ENCODE measurements around the gene LRCH1.

The LRCH1 gene

DNA sequence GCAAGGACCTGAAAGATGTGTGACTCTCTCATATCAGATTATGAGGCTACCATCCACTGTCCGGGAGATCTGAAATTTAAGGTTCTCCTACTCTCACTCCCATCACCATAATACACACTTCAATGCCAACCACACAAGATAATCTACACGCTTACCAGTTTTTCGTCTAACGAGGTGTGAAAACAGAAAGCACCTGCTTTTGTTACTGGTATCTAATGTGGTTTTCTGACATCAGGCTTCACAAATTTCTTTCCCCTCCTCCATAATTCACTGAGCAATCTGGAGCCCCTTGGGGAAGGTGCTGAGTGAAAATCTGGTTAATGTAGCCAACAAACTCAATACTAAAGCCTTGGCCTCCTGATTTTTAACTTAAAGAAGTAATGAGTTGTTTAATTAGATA is 10.1 kb upstream of the LRCH1 start:
- Mint-ChIP-seq H3K27ac (ENCODE audit: low read depth) (no peak overlapping the region), H3K9me3 (no peaks in the 10 kb centered on the region), H3K36me3 (ENCODE audit: insufficient read depth) (no peaks in the 10 kb centered on the region), H3K4me1 (peaks cover 10% of the 10 kb centered on the region), H3K27me3 (no peaks in the 10 kb centered on the region), H3K4me3 (no peak overlapping the region)
- DNase-seq (ENCODE audit: low spot score in 2 of 2) (no peak), ATAC-seq (replicated peaks; ENCODE audit: extremely low read depth, poor library complexity, severe bottlenecking) (peak; percentile 75)

DNA sequence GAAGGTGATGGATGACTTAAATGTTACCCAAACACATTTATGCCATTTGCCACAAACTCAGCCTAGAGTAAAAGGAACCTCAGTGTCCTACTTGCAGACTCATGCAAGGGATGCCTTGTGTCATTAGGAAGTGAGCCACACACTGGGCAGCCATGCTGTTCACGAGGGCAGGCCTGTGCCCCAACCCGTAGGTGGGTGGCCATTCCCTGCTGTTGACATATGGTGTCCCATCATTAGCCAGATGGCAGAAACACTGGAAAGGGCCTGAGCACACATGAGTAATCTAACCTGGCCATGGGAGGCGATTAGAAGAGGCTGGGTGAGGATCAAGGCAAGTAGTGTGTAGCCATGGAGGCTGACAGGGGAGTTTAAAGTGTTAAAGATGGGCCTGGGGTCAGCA is 9.7 kb upstream of the LRCH1 start:
- DNase-seq (ENCODE audit: low spot score in 2 of 2) (no peak), ATAC-seq (replicated peaks; ENCODE audit: extremely low read depth, poor library complexity, severe bottlenecking) (no peak)
- H3K27ac Mint-ChIP-seq (ENCODE audit: low read depth) = no peak overlapping the region
- peaks cover 10% of the 10 kb centered on the region for H3K4me1 Mint-ChIP-seq
- H3K27me3 Mint-ChIP-seq = peaks cover 3% of the 10 kb centered on the region
- no peaks in the 10 kb centered on the region for H3K36me3 Mint-ChIP-seq (ENCODE audit: insufficient read depth)
- no peak overlapping the region for H3K4me3 Mint-ChIP-seq
- no peaks in the 10 kb centered on the region for H3K9me3 Mint-ChIP-seq

DNA sequence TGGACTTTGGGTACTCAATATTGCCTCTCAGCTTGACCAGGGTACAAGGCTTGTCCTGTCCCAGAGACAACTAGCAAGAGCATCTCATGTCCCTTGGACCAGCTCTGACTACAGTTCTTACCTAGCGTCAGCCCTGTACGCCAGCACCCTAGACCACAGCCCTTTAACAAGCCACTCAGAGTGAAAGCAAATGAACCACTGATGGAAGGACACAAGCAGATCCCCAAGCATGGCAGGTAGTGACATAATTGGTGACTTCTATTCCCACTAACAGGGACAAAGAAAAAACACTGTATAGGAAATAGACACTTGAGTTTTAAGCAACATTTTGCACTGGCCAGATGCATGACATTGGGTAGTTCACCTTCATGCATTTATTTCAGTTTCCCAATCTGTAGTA is 8.8 kb upstream of the LRCH1 start:
- DNase-seq (ENCODE audit: low spot score in 2 of 2) = no peak
- no peaks in the 10 kb centered on the region for H3K36me3 Mint-ChIP-seq (ENCODE audit: insufficient read depth)
- H3K27me3 Mint-ChIP-seq = peaks cover 12% of the 10 kb centered on the region
- peaks cover 10% of the 10 kb centered on the region for H3K4me1 Mint-ChIP-seq
- H3K9me3 Mint-ChIP-seq = no peaks in the 10 kb centered on the region
- no peak overlapping the region for H3K4me3 Mint-ChIP-seq
- no peak for ATAC-seq (replicated peaks; ENCODE audit: extremely low read depth, poor library complexity, severe bottlenecking)
- H3K27ac Mint-ChIP-seq (ENCODE audit: low read depth) = no peak overlapping the region

DNA sequence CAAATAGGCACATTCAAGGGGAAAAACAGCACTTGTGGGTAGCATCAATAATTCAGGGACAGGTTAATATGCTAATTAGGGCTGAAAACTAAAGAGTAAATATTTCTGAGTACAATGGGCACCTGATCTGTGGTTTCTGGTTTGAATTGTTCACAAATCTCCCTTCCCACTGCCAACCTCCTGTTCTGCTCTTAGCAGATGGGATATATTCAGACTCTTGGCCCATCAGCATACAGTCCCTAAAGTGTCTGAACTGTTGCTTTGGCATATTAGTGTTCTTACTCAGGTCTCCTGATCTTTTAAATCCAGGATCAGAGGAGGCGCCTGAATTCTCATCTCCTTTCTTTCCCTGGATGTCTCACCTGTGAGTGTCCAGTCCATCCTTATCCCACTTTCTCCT is 8.2 kb upstream of the LRCH1 start:
- H3K4me1 Mint-ChIP-seq = peaks cover 10% of the 10 kb centered on the region
- H3K36me3 Mint-ChIP-seq (ENCODE audit: insufficient read depth) = no peaks in the 10 kb centered on the region
- H3K27me3 Mint-ChIP-seq = peaks cover 13% of the 10 kb centered on the region
- H3K9me3 Mint-ChIP-seq = no peaks in the 10 kb centered on the region
- ATAC-seq (replicated peaks; ENCODE audit: extremely low read depth, poor library complexity, severe bottlenecking) = no peak
- H3K27ac Mint-ChIP-seq (ENCODE audit: low read depth) = no peak overlapping the region
- H3K4me3 Mint-ChIP-seq = no peak overlapping the region
- DNase-seq (ENCODE audit: low spot score in 2 of 2) = no peak

DNA sequence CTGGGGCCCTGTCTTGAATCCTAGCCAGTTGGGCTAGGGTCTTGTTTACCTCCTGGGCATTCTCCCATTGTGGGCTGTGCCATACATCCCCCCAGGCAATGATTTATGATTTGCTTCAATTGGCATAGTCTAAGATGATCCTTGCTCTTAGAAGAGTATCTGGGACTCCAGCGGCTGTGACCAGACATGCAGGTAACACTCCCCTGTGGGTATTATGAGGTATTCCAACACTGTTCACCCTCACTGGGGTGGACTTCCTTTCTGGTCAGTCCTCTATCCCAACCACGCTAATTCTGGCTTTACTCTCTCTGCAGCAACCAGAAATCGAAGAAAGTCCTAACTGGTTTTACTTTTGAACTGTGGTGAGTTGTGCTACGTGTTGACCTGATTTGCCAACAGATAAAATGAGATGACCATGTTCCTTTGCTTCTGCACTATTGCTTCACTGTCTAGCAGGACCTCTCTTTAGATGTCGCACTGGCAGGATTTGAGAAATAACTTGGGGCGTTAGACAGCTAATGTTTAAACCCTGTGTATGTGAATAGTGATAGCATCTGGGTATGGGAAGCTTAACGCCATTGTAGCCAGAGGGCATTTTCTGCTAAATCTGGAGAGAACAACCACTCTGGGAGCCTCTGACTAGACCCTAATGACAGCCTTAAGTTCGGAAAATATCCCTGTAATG is 6.7 kb upstream of the LRCH1 start:
- H3K9me3 Mint-ChIP-seq = no peaks in the 10 kb centered on the region
- peaks cover 10% of the 10 kb centered on the region for H3K4me1 Mint-ChIP-seq
- H3K4me3 Mint-ChIP-seq = no peak overlapping the region
- no peaks in the 10 kb centered on the region for H3K36me3 Mint-ChIP-seq (ENCODE audit: insufficient read depth)
- ATAC-seq (replicated peaks; ENCODE audit: extremely low read depth, poor library complexity, severe bottlenecking) (no peak), DNase-seq (ENCODE audit: low spot score in 2 of 2) (no peak)
- H3K27me3 Mint-ChIP-seq = peaks cover 13% of the 10 kb centered on the region
- H3K27ac Mint-ChIP-seq (ENCODE audit: low read depth) = no peak overlapping the region

DNA sequence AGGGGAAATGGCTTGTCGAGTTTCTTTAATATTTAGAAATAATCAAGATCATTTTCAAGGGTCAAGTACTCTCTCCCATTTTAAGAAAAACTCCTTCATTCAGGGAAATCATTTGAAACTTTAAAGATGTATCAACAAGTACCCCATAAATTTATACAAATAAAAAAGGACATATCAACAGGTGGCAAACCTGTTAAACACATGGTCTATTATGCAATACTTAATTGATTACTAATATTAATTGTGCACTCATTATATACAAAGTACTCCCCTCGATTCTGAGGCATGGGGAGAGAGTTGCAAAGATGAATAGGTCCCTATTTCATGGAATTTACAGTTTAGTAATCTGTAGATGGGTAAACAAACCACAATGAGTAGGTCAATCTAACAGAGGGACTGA is 2.1 kb upstream of the LRCH1 start:
- ATAC-seq (replicated peaks; ENCODE audit: extremely low read depth, poor library complexity, severe bottlenecking) (no peak), DNase-seq (ENCODE audit: low spot score in 2 of 2) (no peak)
- Mint-ChIP-seq H3K4me3 (no peak overlapping the region), H3K27ac (ENCODE audit: low read depth) (no peak overlapping the region), H3K9me3 (no peaks in the 10 kb centered on the region), H3K36me3 (ENCODE audit: insufficient read depth) (peaks cover 15% of the 10 kb centered on the region), H3K4me1 (peaks cover 29% of the 10 kb centered on the region), H3K27me3 (peaks cover 13% of the 10 kb centered on the region)

DNA sequence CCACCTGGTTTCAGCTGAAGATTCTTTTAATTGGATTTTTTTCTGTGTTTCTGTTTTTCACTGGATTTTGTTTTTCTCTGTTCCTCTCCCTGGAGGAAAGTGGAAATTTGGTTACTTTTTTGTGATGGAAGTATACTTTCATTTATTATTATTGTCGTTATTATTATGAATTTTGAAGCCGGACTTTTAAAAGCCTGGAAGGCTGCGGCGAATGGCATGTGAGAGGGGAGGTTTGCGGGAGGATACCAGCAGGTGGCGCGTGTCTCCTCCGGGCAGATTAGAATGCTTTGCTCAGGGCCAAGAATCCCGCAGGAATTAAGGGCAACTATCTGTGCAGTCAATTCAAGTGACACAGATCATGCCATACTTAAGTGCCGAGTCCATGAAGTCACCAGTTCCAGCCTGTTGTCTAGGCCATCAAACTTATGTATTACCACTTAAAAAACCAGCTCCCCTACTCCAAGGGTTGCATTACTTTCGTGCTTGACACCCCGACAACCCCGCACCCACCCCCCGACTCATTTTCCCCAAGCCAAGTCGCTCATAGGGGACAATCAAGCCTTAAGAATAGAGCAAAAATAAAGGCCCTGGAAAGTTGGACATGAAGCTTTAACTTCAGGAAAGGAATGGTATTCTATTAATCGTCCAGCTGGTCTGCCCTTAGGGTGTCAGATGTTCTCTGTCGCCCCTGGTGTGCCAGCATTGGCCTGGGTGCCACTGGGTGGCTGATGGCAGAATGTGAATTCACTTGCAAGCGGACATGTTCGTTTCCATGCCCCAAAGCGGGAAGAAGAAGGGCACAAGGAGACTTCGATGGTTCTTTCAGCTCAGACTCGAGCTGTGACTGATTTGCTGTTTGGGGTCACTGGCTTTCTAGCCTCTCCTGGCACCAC is 1.3 kb upstream of the LRCH1 start:
- Mint-ChIP-seq H3K4me1 (peaks cover 35% of the 10 kb centered on the region), H3K4me3 (peak overlapping the region; percentile 85)

DNA sequence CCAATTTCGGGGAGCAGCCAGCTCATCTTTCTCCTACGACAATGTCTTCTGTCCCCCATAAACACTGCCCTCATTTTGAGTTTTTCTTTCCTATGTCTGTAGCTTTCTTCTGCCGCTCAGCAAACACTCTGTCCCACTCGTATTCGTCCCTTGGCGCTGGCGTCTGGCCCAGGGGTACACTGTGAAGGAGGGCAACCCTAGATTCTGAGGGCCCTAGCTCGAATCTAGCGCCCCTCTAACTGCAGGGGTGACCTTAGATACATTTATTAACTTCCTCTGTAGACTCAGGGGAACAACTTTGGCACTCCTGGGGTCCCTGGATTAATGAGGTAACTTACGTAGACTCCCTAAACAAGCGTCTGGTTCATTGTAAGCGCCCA is 677 bp upstream of the LRCH1 start:
- peaks cover 13% of the 10 kb centered on the region for H3K27me3 Mint-ChIP-seq
- DNase-seq (ENCODE audit: low spot score in 2 of 2) (no peak), ATAC-seq (replicated peaks; ENCODE audit: extremely low read depth, poor library complexity, severe bottlenecking) (no peak)
- H3K4me3 Mint-ChIP-seq = peak overlapping the region; percentile 85
- H3K9me3 Mint-ChIP-seq = no peaks in the 10 kb centered on the region
- H3K27ac Mint-ChIP-seq (ENCODE audit: low read depth) = peak overlapping the region; percentile 55
- H3K36me3 Mint-ChIP-seq (ENCODE audit: insufficient read depth) = peaks cover 15% of the 10 kb centered on the region
- peaks cover 41% of the 10 kb centered on the region for H3K4me1 Mint-ChIP-seq

More for the DNA sequence above, 1.3 kb upstream of the LRCH1 start:
- peak overlapping the region; percentile 55 for H3K27ac Mint-ChIP-seq (ENCODE audit: low read depth)
- H3K36me3 Mint-ChIP-seq (ENCODE audit: insufficient read depth) = peaks cover 15% of the 10 kb centered on the region
- peaks cover 13% of the 10 kb centered on the region for H3K27me3 Mint-ChIP-seq
- DNase-seq (ENCODE audit: low spot score in 2 of 2) (peak; percentile 14 to 26), ATAC-seq (replicated peaks; ENCODE audit: extremely low read depth, poor library complexity, severe bottlenecking) (no peak)
- H3K9me3 Mint-ChIP-seq = no peaks in the 10 kb centered on the region

DNA sequence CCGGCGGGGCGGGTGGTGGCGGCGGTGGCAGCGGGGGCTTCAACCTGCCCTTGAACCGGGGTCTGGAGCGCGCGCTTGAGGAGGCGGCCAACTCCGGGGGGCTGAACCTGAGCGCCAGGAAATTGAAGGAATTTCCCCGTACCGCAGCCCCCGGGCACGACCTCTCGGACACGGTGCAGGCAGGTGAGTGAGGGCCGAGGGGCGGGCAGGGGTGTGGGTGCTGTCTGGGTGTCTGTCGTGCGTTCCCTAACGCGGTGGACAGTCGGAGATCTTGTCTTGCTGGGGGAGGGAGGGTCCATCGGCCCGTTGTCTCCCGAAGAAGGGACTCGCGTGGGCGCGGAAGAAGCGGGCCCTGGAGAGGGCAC is 533 bp downstream of the LRCH1 start:
- Mint-ChIP-seq H3K27ac (ENCODE audit: low read depth) (peak overlapping the region; percentile 89), H3K27me3 (peaks cover 9% of the 10 kb centered on the region), H3K36me3 (ENCODE audit: insufficient read depth) (peaks cover 15% of the 10 kb centered on the region), H3K4me1 (peaks cover 47% of the 10 kb centered on the region), H3K4me3 (peak overlapping the region; percentile 85), H3K9me3 (no peaks in the 10 kb centered on the region)
- ATAC-seq (replicated peaks; ENCODE audit: extremely low read depth, poor library complexity, severe bottlenecking) = no peak
- DNase-seq (ENCODE audit: low spot score in 2 of 2) = peak in 1 of 2 donors; percentile 16

DNA sequence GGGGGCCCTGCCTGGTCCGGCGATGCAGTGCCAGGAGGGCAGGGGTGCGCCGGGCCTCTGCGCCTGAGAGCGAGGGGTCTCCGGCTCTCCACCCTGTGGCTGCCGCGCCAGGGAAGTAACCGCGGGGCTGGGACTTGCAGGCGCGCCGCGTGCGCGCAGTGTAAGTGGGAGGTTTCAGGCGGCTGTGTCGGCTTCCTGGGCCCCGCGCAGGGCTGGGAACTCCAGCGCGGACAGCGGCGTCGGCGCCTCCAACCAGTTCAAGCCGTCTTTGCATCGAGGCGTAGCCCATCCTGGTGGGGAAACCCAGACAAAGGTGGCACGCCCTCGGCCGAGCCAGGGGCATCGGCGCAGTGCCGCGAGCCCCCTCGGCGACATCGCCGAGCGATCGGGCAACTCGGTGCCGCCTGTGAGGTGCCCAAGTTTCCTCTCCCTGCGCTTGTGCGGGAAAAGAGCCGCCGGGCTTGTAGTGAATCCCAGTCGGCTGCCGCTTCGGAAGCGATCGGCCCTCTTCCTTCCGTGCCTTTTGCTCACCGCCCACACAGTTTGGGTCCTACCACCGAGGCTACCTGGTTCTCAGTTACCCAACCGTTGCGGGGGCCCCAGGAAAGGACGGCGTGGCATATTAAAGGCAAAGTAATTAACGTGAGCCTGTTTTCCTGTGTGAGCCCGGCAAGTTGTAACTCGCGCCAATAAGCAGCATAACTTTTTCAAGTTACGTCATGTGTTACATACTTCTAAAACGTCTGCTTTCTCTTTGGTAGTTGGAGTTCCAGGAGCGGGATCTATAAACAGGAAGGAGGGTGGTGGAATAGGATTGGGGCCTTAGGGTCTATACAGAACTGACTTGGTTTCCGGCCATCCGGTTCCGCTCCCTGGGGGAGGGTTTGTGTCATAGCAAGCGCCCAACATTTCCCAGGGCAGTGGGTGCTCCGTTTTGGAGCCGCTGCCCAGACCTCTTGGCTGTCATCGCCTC is 1.2 kb downstream of the LRCH1 start:
- Mint-ChIP-seq H3K9me3 (no peaks in the 10 kb centered on the region), H3K4me3 (peak overlapping the region; percentile 85), H3K27me3 (peaks cover 2% of the 10 kb centered on the region), H3K4me1 (peaks cover 47% of the 10 kb centered on the region), H3K36me3 (ENCODE audit: insufficient read depth) (peaks cover 15% of the 10 kb centered on the region), H3K27ac (ENCODE audit: low read depth) (peak overlapping the region; percentile 89)
- DNase-seq (ENCODE audit: low spot score in 2 of 2) (peak; percentile 41 to 49), ATAC-seq (replicated peaks; ENCODE audit: extremely low read depth, poor library complexity, severe bottlenecking) (peak; percentile 63)

DNA sequence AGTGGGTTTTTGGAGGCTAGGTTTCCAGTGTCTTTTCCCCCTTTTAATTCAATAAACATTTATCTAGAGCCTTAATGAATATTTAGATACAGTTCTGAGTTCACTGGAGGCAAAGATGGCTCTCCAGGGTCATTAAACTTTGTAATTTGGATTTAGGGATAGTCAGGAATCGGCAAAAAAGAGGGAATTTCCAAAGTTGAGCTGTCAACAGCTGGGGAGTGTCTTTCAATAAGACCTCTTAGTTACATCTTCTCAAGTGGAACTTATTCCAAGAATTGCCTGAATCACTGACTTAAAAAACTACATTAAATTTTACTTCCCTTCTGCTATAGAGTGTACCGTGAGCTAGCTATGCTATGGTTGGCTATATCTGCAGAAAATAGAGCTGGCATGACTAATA is 2.0 kb downstream of the LRCH1 start:
- H3K4me1 Mint-ChIP-seq = peaks cover 47% of the 10 kb centered on the region
- H3K27ac Mint-ChIP-seq (ENCODE audit: low read depth) = peak overlapping the region; percentile 89
- H3K4me3 Mint-ChIP-seq = peak overlapping the region; percentile 85
- ATAC-seq (replicated peaks; ENCODE audit: extremely low read depth, poor library complexity, severe bottlenecking) (no peak), DNase-seq (ENCODE audit: low spot score in 2 of 2) (no peak)
- H3K27me3 Mint-ChIP-seq = no peaks in the 10 kb centered on the region
- peaks cover 15% of the 10 kb centered on the region for H3K36me3 Mint-ChIP-seq (ENCODE audit: insufficient read depth)
- H3K9me3 Mint-ChIP-seq = no peaks in the 10 kb centered on the region

DNA sequence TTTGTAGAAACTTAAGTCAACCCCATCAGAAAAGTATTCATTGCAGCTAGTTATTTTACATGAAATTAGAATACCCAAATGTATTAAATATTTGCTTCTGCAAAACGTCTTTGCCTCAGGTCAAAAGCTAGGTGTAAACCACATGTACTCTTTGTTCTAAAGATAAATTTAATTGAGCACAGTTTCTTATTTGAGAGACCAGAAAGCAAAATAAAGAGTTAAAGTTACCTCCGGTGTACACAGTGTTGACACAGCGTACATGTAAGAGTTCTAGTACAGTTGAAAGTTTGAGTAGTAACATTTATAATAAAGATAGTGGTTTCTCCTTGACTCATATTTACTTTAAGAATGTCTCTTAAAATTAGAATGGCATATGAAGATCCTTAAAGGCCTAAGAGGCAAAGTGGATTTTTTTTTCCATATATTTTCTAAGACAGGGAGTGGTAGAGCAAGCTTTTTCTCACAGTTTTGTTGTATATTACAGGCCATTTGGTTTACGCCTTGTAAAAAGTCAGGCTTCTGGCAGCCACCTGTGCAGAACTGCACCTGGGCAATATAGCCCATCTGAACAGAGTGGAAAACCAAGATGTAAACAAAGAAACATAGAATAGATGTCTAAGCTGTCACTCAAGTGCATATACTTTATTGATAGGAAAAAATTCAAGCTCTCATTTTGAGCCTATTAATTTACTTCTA is 2.9 kb downstream of the LRCH1 start:
- ATAC-seq (replicated peaks; ENCODE audit: extremely low read depth, poor library complexity, severe bottlenecking) = no peak
- peaks cover 47% of the 10 kb centered on the region for H3K4me1 Mint-ChIP-seq
- H3K27ac Mint-ChIP-seq (ENCODE audit: low read depth) = no peak overlapping the region
- H3K36me3 Mint-ChIP-seq (ENCODE audit: insufficient read depth) = peaks cover 15% of the 10 kb centered on the region
- H3K4me3 Mint-ChIP-seq = peak overlapping the region; percentile 85
- no peak for DNase-seq (ENCODE audit: low spot score in 2 of 2)
- no peaks in the 10 kb centered on the region for H3K9me3 Mint-ChIP-seq
- no peaks in the 10 kb centered on the region for H3K27me3 Mint-ChIP-seq

All from central memory CD8-positive, alpha-beta T cell (primary cell).